Ishikawa (cell line): ENCODE data around the gene EYS.

ENCODE experiments used
- CEBPB ChIP-seq: IDR thresholded peaks from 2 replicates; pipeline ENCODE4 v1.6.1; 2012
- EGR1 ChIP-seq: IDR thresholded peaks from 2 replicates; pipeline ENCODE4 v1.6.1; 2012
- FOXM1 ChIP-seq: IDR thresholded peaks from 2 replicates; pipeline ENCODE4 v1.6.1; 2012; ENCODE audit warnings: low read depth, borderline replicate concordance

DNA sequence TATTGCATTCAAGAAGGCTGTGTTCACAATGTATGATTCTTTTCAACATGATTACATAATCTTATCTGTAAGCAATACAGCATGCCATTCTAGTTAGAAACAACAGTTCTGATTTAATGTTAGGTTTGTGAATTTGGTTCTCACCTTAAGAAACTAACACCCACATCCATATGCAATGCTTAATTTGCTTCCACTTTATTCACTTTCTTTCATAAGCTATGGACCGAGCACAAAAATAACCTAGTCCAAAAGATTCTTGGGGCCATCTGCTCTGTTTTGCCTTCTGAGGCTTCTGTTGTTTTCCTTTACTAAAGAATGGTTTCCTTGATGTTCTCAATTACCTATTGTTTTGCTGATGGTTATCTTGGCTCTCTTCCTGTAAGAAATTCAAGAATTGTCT is 258.2 kb downstream of the EYS start:
- TF ChIP-seq CEBPB (no peak), FOXM1 (no peak), EGR1 (no peak)
